ENCODE data around the gene SECISBP2L. TPM values are rescaled to one million over a fixed set of nuclear protein-coding genes. Genes with fewer than 3 reads are reported as not detected.

SECISBP2L gene
- total RNA-seq, 1 experiment from 2014 or later = 24.7 TPM

DNA sequence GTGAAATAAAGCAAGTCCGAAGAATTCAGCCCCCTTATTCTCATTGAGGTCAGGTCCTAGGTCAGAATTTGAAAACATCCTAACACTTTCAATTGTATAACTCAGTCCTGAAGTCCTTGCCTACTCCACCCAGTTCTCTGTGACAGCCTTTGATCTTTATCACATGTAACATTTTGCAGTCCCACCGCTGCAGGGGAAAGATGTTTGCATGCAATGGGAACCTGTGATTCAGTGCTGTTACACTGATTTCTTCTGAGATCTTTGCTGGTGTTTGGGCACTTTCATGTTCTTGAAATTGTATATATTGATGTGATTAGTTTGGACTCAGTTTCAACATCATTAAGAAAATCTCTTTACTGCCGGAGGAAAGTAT, 18.0 kb upstream of the SECISBP2L start:
- Mint-ChIP-seq H3K27ac (no peak overlapping the region), H3K4me3 (no peak overlapping the region)

More for the DNA sequence above, 18.0 kb upstream of the SECISBP2L start:
- Histone ChIP-seq H3K9me3 (ENCODE audit: control insufficient read depth, low read depth, low read length) (no peaks in the 10 kb centered on the region), H3K4ac (ENCODE audit: low read depth, low read length) (no peak overlapping the region), H3K4me1 (ENCODE audit: insufficient read depth, low read length) (no peaks in the 10 kb centered on the region; the same call in 1 of the 2 replicates), H2BK12ac (ENCODE audit: insufficient read length, low read depth, low read length) (no peak overlapping the region), H3K14ac (ENCODE audit: insufficient read depth, low read length) (no peak overlapping the region), H3T11ph (ENCODE audit: low read length) (no peak overlapping the region), H4K5ac (ENCODE audit: insufficient read length, low read depth, low read length) (no peak overlapping the region), H4K20me1 (ENCODE audit: control insufficient read depth, insufficient read depth, insufficient read length) (no peaks in the 10 kb centered on the region), H4K8ac (replicated peaks; ENCODE audit: insufficient read length, low read depth, low read length) (no peak overlapping the region), H2BK20ac (ENCODE audit: low read depth, low read length, poor library complexity, severe bottlenecking) (no peak overlapping the region), H2AFZ (ENCODE audit: low read length) (no peak overlapping the region), H3K27me3 (ENCODE audit: insufficient read depth, low read length) (no peaks in the 10 kb centered on the region), H3K18ac (ENCODE audit: insufficient read length, low read depth, low read length) (no peak overlapping the region), H3K79me1 (ENCODE audit: insufficient read depth, low read depth, low read length, poor library complexity, severe bottlenecking) (no peaks in the 10 kb centered on the region), H3K23ac (ENCODE audit: insufficient read length, low read depth, low read length) (no peak overlapping the region), H2BK120ac (ENCODE audit: low read depth, low read length, poor library complexity, severe bottlenecking) (no peak overlapping the region), H3K9ac (ENCODE audit: extremely low read depth, insufficient read length, low read length) (no peak overlapping the region), H2AK5ac (ENCODE audit: insufficient read length, low read length) (no peak overlapping the region), H4K91ac (ENCODE audit: insufficient read length, low read depth, low read length) (no peak overlapping the region), H2BK15ac (ENCODE audit: low read depth, low read length) (no peak overlapping the region), H3K79me2 (ENCODE audit: insufficient read depth, low read length) (no peaks in the 10 kb centered on the region), H3K27ac (ENCODE audit: insufficient read length, low read depth, low read length) (no peak overlapping the region), H3K23me2 (ENCODE audit: insufficient read length, low read depth, low read length, poor library complexity, severe bottlenecking) (no peaks in the 10 kb centered on the region), H3K56ac (ENCODE audit: insufficient read length, low read depth, low read length) (no peak overlapping the region), H2BK5ac (ENCODE audit: insufficient read length, low read length) (no peak overlapping the region), H3K4me2 (ENCODE audit: insufficient read depth, insufficient read length, low read length) (no peak overlapping the region)
- Mint-ChIP-seq H3K36me3 (ENCODE audit: insufficient read depth in 1 of 3, low read depth in 3 of 3) (no peaks in the 10 kb centered on the region; a peak in 1 of 7 replicates), H3K4me1 (peaks cover 11 to 13% of the 10 kb centered on the region in 2 experiments), H3K27me3 (ENCODE audit: low read depth) (no peaks in the 10 kb centered on the region), H3K9me3 (no peaks in the 10 kb centered on the region)
- WGBS (ENCODE audit: extremely low coverage, insufficient read length, low lambda C conversion rate) = no CpG with 5 or more reads among the region's 3 CpGs
- no peak for TF ChIP-seq CTCF (conservative IDR thresholded peaks at IDR 0.05)
- DNase-seq = no peak

Data from H9 (cell line).